GM23248 (cell line): ENCODE measurements around the gene PLPP3. TPM values are rescaled to one million over a fixed set of nuclear protein-coding genes. Genes with fewer than 3 reads are reported as not detected.

Experiments used
- DNase-seq: peaks from one replicate; pipeline ENCODE4 v3.0.0-alpha.2; 2015
- H2AFZ ChIP-seq: fragments of 200-600 bp; sonication (generic); 2 replicates; pipeline ENCODE4 v1.6.1; 2016; ENCODE audit warnings: antibody characterized with exemption
- H3F3A ChIP-seq: fragments of 200-600 bp; sonication (generic); 2 replicates; pipeline ENCODE4 v1.6.1; 2016; ENCODE audit warnings: mild to moderate bottlenecking, antibody characterized with exemption, mixed run types; ENCODE audit not compliant: insufficient read depth
- H3K27ac ChIP-seq: fragments of 200-600 bp; sonication (generic); 2 replicates; pipeline ENCODE4 v1.5.1; 2016; ENCODE audit warnings: mild to moderate bottlenecking
- H3K27me3 ChIP-seq: fragments of 200-600 bp; sonication (generic); replicated peaks from 2 replicates; pipeline ENCODE4 v1.6.1; 2016; ENCODE audit warnings: mild to moderate bottlenecking; ENCODE audit not compliant: insufficient read depth
- H3K36me3 ChIP-seq: fragments of 200-600 bp; sonication (generic); 2 replicates; pipeline ENCODE4 v1.6.1; 2016; ENCODE audit warnings: low read depth, mild to moderate bottlenecking
- H3K4me1 ChIP-seq: fragments of 200-600 bp; sonication (generic); 2 replicates; pipeline ENCODE4 v1.6.1; 2016; ENCODE audit warnings: mild to moderate bottlenecking; ENCODE audit not compliant: insufficient read depth
- H3K4me2 ChIP-seq: fragments of 200-600 bp; sonication (generic); one replicate; pipeline ENCODE4 v1.6.1; 2016; ENCODE audit warnings: mild to moderate bottlenecking; ENCODE audit not compliant: unreplicated experiment
- H3K4me3 ChIP-seq: fragments of 200-600 bp; sonication (generic); 2 replicates; pipeline ENCODE4 v1.5.1; 2016; ENCODE audit warnings: mild to moderate bottlenecking
- H3K79me2 ChIP-seq: fragments of 200-600 bp; sonication (generic); 2 replicates; pipeline ENCODE4 v1.6.1; 2016; ENCODE audit warnings: mild to moderate bottlenecking; ENCODE audit not compliant: insufficient read depth
- H3K9ac ChIP-seq: fragments of 200-600 bp; sonication (generic); 2 replicates; pipeline ENCODE4 v1.6.1; 2016; ENCODE audit warnings: mild to moderate bottlenecking
- H3K9me2 ChIP-seq: fragments of 200-600 bp; sonication (generic); 2 replicates; pipeline ENCODE4 v1.6.1; 2016; ENCODE audit warnings: mixed run types, mild to moderate bottlenecking, moderate library complexity; ENCODE audit not compliant: insufficient read depth
- H3K9me3 ChIP-seq: fragments of 200-600 bp; sonication (generic); one replicate; pipeline ENCODE4 v1.6.1; 2017; ENCODE audit warnings: low read depth
- H4K20me1 ChIP-seq: fragments of 200-600 bp; sonication (generic); 2 replicates; pipeline ENCODE4 v1.6.0; 2016; ENCODE audit not compliant: insufficient read depth
- EZH2 ChIP-seq: fragments of 200-600 bp; sonication (generic); IDR thresholded peaks from 2 replicates; pipeline ENCODE4 v1.6.1; 2018; ENCODE audit warnings: antibody characterized with exemption, mild to moderate bottlenecking; ENCODE audit not compliant: insufficient read depth, poor library complexity, severe bottlenecking
- EZH2phosphoT487 ChIP-seq: fragments of 200-600 bp; sonication (generic); IDR thresholded peaks from 2 replicates; pipeline ENCODE4 v1.6.1; 2018; ENCODE audit warnings: antibody characterized with exemption, moderate library complexity, mild to moderate bottlenecking, low read depth; ENCODE audit not compliant: insufficient read depth
- WGBS, 2 experiments: methylation state at CpG; one replicate each; pipeline ENCODE4 v1.1.6; 2015 to 2017; ENCODE audit warnings: low lambda C conversion rate in 2 of 2, low coverage in 1 of 2; ENCODE audit errors: missing lambda C conversion rate in 2 of 2; 5-methylcytosine and 5-hydroxymethylcytosine counted together
- in situ Hi-C: fragments of 300-500 bp; cut with MboI; formaldehyde crosslinking; loops from 2 replicates; pipeline ENCODE4 v1.15.0; 2020
- polyA plus RNA-seq: library from polyadenylated mRNA; unstranded; fragments of >200 nt; fragmentation: Nextera tagmentation; extraction: Ambion mirVana; gene quantifications from 2 replicates; pipeline ENCODE4 v1.2.1, GENCODE V29; 2016
- total RNA-seq: library from RNA; depleted of rRNA; stranded (reverse); fragments of >200 nt; shearing (Covaris generic); gene quantifications from 2 replicates; pipeline ENCODE4 v1.2.3, GENCODE V29; 2014

The PLPP3 gene
- total and polyA plus RNA-seq, 2 experiments from 2014 or later = 80.1 to 156 TPM

DNA sequence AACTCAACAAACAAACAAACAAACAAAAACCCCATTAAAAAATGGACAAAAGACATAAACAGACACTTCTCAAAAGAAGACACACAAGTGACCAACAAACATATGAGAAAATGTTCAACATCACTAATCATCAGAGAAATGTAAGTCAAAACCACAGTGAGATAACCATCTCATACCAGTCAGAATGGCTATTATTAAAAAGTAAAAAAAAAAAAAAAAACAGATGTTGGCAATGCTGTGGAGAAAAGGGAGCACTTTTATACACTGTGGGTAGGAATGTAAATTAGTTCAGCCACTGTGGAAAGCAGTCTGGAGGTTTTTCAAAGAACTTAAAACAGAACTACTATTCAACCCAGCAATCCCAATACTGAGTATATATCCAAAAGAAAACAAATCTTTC, 94.7 kb downstream of the PLPP3 start:
- Histone ChIP-seq H3K9me3 (no peaks in the 10 kb centered on the region), H3K4me1 (no peaks in the 10 kb centered on the region), H3F3A (peaks cover 11% of the 10 kb centered on the region; the same call in 1 of the 2 replicates), H3K27ac (no peak overlapping the region), H4K20me1 (no peaks in the 10 kb centered on the region), H3K9ac (no peak overlapping the region), H3K9me2 (no peaks in the 10 kb centered on the region), H3K4me2 (no peak overlapping the region), H3K27me3 (no peaks in the 10 kb centered on the region), H3K36me3 (no peaks in the 10 kb centered on the region), H2AFZ (no peak overlapping the region), H3K79me2 (no peaks in the 10 kb centered on the region), H3K4me3 (no peak overlapping the region)
- DNase-seq = no peak
- TF ChIP-seq EZH2 = no peak
- no peak for TF ChIP-seq EZH2phosphoT487
- in situ Hi-C loops = no loop called here

DNA sequence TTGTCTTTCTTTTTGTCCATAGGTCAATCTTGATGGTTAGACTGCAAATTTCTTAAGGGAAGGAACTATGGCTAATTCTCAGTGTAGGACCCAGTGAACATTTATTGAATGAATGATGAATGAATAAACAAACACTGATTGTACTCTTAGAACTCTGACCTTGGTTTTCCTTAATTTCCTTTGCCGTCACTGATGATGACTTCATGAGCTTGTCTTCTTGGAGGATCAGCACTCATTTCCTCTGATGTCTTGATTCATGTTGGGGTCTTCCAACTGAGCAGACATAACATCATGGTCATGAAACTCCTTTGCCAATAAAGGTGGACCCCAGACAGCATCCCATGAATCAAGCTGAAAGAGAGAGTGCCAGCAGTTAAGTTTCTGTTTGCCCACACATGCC, 96.3 kb downstream of the PLPP3 start:
- no peaks in the 10 kb centered on the region for H3F3A ChIP-seq
- in situ Hi-C loops = no loop called here
- no peaks in the 10 kb centered on the region for H3K79me2 ChIP-seq
- TF ChIP-seq EZH2phosphoT487 = no peak
- no peak for TF ChIP-seq EZH2
- no peak overlapping the region for H3K9ac ChIP-seq
- H2AFZ ChIP-seq = no peak overlapping the region
- no peaks in the 10 kb centered on the region for H3K36me3 ChIP-seq
- no peak overlapping the region for H3K4me3 ChIP-seq
- no peak for DNase-seq
- H3K4me2 ChIP-seq = no peak overlapping the region
- H3K27me3 ChIP-seq = no peaks in the 10 kb centered on the region
- H3K9me3 ChIP-seq = no peaks in the 10 kb centered on the region
- WGBS, 2 experiments = 92 to 94% methylated on average over 1 of the region's 1 CpG
- H4K20me1 ChIP-seq = no peaks in the 10 kb centered on the region
- no peaks in the 10 kb centered on the region for H3K4me1 ChIP-seq
- no peaks in the 10 kb centered on the region for H3K9me2 ChIP-seq
- no peak overlapping the region for H3K27ac ChIP-seq

DNA sequence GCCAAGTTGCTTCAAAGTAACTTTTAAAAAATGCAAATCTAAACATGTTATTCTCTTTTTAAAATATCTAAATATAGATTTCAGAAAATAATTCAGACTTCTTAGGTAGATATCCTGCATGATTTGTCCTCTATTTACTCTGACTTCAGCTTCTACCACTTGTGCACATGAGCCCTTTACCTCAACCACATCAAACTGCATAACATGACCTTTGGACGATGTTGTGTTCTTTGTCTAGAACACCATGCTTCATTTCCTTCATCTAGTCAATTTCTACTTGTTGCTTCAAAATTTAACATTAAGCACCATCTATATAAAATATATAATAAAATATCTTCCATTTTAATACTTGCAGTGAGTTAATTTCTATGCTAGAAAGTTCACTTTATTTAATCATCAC, 96.9 kb downstream of the PLPP3 start:
- no peaks in the 10 kb centered on the region for H4K20me1 ChIP-seq
- no peaks in the 10 kb centered on the region for H3F3A ChIP-seq
- no peaks in the 10 kb centered on the region for H3K9me3 ChIP-seq
- H3K36me3 ChIP-seq = no peaks in the 10 kb centered on the region
- H3K9me2 ChIP-seq = no peaks in the 10 kb centered on the region
- 93 to 95% methylated on average over 1 of the region's 1 CpG for WGBS, 2 experiments
- no peak overlapping the region for H3K27ac ChIP-seq
- H3K4me1 ChIP-seq = no peaks in the 10 kb centered on the region
- H3K79me2 ChIP-seq = no peaks in the 10 kb centered on the region
- in situ Hi-C loops = no loop called here
- DNase-seq = no peak
- no peak overlapping the region for H3K9ac ChIP-seq
- H3K4me3 ChIP-seq = no peak overlapping the region
- no peak overlapping the region for H2AFZ ChIP-seq
- no peak for TF ChIP-seq EZH2phosphoT487
- TF ChIP-seq EZH2 = no peak
- no peak overlapping the region for H3K4me2 ChIP-seq
- H3K27me3 ChIP-seq = no peaks in the 10 kb centered on the region

DNA sequence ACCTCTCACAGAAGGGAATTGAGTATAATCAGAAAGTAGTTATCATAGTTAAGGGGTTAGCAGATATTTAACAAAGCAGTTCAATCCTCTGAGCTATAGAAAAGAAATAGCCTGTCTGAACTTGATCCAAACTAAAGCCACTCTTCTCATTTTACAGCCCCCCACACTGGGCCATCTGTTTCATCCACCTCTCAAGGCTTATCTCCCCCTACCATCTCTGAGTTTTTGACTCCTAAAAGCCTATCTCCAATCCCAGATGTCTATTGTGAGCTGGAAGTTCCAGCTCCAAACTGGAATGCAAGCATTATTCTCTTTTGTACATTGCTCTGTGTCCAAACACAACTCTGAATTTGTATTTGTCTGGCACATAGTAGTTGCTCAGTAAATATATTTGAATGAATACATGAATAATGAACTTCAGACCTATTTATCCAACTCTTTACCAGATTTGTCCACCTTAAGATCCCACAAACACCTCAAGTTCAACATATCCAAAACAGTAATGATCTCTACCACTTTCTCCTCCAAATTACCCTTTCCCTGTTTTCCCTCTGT, 98.1 kb downstream of the PLPP3 start:
- H3K4me3 ChIP-seq = no peak overlapping the region
- DNase-seq = no peak
- H4K20me1 ChIP-seq = no peaks in the 10 kb centered on the region
- no peak overlapping the region for H2AFZ ChIP-seq
- no peaks in the 10 kb centered on the region for H3K4me1 ChIP-seq
- H3F3A ChIP-seq = no peaks in the 10 kb centered on the region
- H3K9ac ChIP-seq = no peak overlapping the region
- H3K27ac ChIP-seq = no peak overlapping the region
- no peaks in the 10 kb centered on the region for H3K9me2 ChIP-seq
- in situ Hi-C loops = no loop called here
- H3K27me3 ChIP-seq = no peaks in the 10 kb centered on the region
- no peak for TF ChIP-seq EZH2
- TF ChIP-seq EZH2phosphoT487 = no peak
- H3K4me2 ChIP-seq = no peak overlapping the region
- H3K36me3 ChIP-seq = no peaks in the 10 kb centered on the region
- H3K9me3 ChIP-seq = no peaks in the 10 kb centered on the region
- no peaks in the 10 kb centered on the region for H3K79me2 ChIP-seq

DNA sequence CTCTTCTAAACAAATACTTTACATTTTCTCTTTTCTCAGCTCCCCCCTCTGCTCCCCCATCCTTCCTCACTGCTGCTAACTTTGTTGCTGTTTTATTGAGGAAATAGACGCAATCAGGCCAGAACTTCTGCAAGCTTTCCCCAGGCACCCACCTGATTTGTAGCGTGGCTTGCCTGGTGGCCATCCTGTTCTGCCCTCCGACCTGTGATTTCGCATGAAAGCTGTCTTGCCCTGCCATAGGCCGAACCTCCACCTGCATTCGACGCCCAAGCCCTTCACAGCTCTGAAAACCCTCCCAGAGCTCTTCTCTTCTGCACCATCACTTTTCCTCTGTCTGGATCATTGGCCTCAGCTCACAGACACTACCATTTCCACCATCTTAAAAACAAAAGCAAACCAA, 100.6 kb downstream of the PLPP3 start:
- no peak overlapping the region for H2AFZ ChIP-seq
- no peak overlapping the region for H3K9ac ChIP-seq
- in situ Hi-C loops = no loop called here
- no peak overlapping the region for H3K4me3 ChIP-seq
- H3K36me3 ChIP-seq = no peaks in the 10 kb centered on the region
- no peaks in the 10 kb centered on the region for H3K9me3 ChIP-seq
- no peak overlapping the region for H3K27ac ChIP-seq
- H3K79me2 ChIP-seq = no peaks in the 10 kb centered on the region
- H3K27me3 ChIP-seq = no peaks in the 10 kb centered on the region
- TF ChIP-seq EZH2phosphoT487 (no peak), EZH2 (no peak)
- H3K4me1 ChIP-seq = peaks cover 4% of the 10 kb centered on the region; the same call in 1 of the 2 replicates
- 94 to 97% methylated on average over 7 of the region's 7 CpGs for WGBS, 2 experiments
- H3K4me2 ChIP-seq = no peak overlapping the region
- H3K9me2 ChIP-seq = no peaks in the 10 kb centered on the region
- H3F3A ChIP-seq = peaks cover 5% of the 10 kb centered on the region; the same call in 1 of the 2 replicates
- no peak for DNase-seq
- H4K20me1 ChIP-seq = no peaks in the 10 kb centered on the region
